HG03575 (cell line): ENCODE data around the gene ZSCAN21.

Experiments used
- ATAC-seq: cut with Tn5 transposase; IDR thresholded peaks from one replicate; pipeline ENCODE4 v1.9.1; 2021; ENCODE audit not compliant: unreplicated experiment, insufficient number of reproducible peaks, low FRiP score; ENCODE audit errors: extremely low read depth

ZSCAN21 gene

DNA sequence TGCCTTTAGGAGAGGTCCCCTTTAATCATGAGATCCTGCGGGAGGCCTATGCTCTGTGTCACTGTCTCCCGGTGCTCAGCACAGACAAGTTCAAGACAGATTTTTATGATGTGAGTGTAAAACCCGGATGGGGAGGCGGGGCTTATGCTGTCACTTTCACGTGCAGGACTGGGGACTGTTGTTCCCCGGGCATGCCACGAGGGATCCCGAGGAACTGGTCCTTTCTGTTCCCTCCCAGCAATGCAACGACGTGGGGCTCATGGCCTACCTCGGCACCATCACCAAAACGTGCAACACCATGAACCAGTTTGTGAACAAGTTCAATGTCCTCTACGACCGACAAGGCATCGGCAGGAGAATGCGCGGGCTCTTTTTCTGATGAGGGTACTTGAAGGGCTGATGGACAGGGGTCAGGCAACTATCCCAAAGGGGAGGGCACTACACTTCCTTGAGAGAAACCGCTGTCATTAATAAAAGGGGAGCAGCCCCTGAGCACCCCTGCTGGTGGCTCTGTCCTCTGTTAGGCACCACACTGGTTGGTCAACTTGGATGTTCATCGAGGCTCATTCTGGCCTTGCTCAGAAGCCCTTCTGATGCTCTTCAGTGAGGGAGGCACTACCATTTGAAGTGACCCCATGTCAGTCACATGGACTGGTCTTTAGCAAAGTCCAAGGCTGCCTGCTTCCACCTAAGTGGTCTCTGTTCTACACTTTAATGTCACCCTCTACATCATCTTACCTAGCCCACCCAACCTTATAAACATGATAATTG is 42.0 kb downstream of the ZSCAN21 start:
- no peak for ATAC-seq

DNA sequence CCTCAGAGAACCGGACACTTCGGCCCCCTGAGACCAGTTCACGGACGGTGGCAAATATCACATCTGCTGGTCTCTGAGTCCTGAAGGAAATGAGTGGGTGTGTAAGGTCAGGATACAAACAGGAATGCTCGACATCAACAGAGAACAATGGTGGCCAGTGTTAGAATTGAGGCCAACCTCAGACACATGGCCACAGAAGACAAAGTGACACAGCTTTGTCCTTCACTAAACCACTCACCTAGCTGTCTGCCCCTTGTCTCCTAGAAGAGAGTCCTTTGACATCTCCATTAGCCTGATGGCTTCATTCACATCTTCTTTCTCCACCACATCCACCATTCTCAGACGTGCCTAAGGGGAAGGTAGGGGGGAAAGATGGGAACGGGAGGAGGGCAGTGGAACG is 43.5 kb downstream of the ZSCAN21 start:
- ATAC-seq, result no peak

- no peak for ATAC-seq
Observed at GRCh38 chr7:100093498-100093897, 43.9 kb downstream of the ZSCAN21 start.

DNA sequence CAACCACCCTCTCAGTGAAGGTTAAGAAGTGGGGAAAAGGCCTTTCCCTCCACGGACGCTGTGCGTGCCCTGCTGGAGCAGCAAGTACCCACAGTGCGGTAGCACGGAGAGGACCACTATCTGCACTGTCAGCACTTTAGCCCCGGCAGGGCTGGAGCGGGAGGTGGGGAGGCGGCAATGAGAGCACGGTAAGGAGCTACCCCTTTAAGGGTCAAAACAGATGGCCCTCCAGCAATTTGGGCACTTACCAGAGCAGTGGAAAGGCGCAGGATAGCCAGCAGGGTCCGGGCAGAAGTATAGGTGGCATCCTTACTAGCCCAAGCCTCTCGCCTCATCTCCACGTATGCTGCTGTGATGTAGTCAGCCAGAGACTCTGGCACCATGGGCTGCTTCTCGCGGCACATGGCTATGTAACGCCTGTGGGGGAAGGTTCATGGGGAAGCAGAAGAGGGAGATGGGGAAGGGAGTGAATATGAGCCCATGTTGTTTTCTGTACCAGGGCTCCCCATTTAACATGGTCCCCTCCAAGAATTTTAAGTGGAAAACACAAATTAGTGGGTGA is 44.4 kb downstream of the ZSCAN21 start:
- no peak for ATAC-seq

DNA sequence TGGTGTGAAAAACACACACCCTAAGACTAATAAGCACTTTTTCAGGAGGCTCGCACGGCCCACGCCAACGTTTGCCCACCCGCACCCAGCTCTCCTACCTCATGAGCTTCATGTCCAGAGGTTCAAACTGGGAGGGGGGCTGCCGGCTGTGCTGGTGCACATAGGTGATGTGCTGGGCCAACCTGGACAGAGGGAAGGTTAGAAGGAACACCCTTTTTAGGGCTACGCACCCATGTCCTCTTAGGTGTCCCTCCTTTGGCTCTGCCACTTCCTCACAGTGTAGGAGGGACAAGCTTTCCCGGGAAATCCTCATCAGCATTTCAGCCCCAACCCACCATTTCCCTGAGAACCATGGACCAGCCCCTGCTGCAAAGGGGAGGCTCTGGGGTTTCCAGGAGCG is 45.7 kb downstream of the ZSCAN21 start:
- ATAC-seq, result no peak

DNA sequence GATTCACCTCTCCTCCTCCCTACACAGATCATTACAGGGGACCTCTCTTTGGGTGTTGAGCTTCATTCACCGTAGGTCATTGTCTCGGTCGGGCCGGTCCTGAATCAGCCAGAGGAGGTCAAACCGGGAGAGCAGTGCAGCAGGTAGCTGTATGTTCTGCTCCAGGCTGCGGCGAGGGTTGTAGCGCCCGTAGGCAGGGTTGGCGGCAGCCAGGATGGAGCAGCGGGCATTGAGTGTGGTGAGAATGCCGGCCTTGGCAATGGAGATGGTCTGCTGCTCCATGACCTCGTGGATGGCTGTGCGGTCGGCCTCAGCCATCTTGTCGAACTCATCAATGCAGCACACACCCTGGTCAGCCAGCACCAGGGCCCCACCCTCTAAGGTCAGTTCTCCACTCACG is 46.1 kb downstream of the ZSCAN21 start:
- no peak for ATAC-seq

GRCh38 chr7:100098913-100099312 is 49.3 kb downstream of the ZSCAN21 start:
- no peak for ATAC-seq

GRCh38 chr7:100099452-100099851 is 49.9 kb downstream of the ZSCAN21 start:
- ATAC-seq, result no peak

DNA sequence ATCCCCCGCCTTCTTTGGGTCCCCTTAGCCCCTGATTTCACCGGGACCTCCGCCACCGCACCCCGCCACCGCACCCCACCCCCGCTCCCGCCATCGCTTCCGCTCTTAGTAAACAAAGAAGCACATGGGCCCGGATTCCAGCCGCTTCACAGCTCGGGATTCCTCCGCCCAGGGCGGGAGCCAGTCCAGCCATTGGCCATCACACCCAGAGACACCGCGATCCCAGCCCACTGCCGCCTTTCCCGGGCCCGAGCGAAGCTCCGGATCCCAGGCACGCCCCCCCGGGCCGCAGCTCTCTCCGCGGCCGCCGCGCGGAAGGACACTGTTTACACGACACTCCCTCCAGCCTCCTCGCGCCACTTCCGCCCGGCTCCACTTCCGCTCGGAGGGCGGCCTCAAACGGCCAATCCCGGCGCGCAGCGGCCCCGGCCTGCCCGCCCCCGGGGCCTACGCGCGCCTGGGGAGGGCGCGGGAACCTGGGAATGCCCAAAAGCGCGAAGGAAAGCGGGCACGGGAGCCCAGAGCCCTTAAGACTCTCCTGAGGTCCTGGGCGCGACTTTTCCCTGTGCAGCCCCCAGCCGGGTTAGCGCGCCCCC is 50.9 kb downstream of the ZSCAN21 start:
- ATAC-seq, result no peak

- ATAC-seq, result peak; percentile 48
Observed at GRCh38 chr7:100101016-100101862, 51.7 kb downstream of the ZSCAN21 start, which contains the start of the genes AP4M1 and MCM7. AP4M1 (plus strand) TSS chr7:100101643; CDS start chr7:100101715, 72 bp downstream. MCM7 (minus strand) TSS chr7:100101397; CDS start chr7:100101294, 103 bp downstream.

GRCh38 chr7:100102950-100103840 is 53.6 kb downstream of the ZSCAN21 start:
- ATAC-seq, result no peak

GRCh38 chr7:100105534-100105933 is 56.0 kb downstream of the ZSCAN21 start:
- no peak for ATAC-seq

DNA sequence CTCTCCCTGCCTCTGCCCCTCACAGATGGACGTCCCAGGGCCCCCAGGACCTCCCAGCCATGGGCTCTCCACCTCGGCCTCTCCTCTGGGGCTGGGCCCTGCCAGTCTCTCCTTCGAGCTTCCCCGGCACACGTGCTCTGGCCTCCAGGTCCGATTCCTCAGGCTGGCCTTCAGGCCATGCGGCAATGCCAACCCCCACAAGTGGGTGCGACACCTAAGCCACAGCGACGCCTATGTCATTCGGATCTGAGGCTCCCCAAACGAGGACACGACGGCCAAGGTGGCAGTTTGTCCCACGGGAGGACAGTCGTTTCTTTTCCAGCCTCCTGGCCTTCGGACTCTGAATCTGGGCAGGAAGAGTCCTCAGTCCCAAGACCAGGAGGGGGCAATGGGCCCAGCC is 57.1 kb downstream of the ZSCAN21 start:
- no peak for ATAC-seq

DNA sequence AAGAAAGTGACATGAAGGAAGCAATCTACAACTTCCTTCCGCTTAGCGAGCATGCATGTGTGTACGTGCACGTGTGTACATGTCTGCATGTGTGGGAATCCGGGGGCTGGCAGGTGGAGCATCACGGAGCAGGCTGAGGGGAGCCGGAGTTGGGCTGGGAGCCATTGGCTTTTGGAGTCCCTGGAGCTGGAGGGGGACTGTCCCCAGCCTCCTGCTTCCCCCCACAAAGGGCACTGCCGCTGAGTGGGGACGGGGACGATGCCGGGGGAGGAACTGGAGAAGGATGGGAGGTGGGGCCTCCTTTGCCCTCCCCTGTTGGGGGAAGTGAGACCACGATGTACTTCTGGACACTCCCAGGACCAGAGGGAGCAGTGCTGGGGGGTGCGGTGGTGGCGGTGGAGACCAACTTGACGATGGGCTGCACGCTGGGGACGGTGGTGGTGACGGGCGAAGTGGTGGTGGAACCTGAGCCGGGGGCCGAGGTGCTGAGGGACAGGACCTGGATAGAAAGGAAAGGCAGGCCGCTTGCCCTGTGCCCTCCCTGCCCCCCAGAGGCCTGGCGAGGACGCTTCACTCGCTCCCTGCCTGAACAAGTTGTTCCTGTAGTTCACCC is 57.7 kb downstream of the ZSCAN21 start:
- no peak for ATAC-seq

DNA sequence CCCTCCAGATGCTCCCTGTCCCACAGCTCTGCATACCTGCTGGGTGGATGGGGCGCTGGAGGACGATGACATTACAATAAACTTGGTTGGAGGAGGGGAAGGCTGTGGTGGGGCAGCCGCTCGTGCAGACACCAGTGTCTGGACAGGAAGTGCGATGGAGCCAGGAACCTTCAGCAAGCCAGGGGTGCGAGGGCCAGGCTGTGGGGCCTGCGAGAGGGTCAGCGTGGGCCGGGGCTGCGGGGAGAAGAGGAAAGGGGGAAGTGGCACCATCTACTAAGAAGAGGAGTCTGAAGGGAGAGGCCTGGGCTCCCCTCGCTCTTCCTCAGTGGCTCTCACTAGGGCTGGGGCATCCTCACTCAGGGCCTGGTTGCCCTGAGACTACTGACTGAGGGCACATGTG is 58.3 kb downstream of the ZSCAN21 start:
- no peak for ATAC-seq

DNA sequence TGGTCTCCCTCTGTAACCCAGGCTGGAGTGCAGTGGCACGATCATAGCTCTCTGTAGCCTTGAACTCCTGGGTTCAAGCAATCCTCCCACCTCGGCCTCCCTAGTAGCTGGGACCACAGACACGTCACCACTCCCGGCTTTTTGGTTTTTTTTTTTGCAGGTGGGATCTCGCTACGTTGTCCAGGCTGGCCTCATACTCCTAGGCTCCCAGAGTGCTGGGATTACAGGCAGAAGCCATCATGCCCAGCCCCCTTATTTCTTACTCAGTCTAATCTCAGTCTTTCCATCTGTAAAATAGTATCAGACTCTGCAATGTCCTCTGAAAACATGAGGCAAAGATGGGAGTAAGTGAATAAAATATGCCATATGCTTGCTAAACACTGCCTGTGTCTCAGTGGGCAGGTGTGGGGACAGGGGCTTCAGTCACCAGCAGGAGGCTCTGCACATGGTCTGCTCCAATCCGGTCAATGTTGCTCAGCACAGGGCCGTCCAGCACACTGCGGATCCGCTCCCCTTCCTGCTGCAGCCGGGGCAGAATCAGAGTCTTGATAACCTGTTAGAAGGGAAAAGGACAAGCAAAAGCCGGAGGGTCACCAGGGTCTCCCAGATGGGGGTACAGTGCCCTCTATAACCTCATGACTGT is 60.1 kb downstream of the ZSCAN21 start:
- ATAC-seq, result no peak

DNA sequence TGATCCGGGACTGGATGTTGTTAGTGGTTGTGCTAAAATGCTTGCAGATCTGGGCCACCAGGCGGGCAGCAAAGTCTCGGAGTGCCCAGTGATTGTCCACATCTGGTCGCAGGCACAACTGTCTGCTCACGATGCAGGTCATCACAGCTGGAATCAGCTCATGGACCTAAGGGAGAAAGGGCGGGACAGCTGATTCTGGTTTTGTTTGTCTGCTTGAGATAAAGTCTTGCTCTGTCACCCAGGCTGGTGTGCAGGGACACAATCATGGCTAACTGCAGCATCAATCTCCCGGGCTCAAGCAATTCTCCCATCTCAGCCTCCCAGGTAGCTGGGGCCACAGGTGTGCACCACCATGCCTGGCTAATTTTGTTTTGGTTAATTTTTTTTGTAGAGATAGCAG is 61.6 kb downstream of the ZSCAN21 start:
- no peak for ATAC-seq

- no peak for ATAC-seq
Observed at GRCh38 chr7:100111914-100112313, 62.3 kb downstream of the ZSCAN21 start.
